GM12872 (cell line): ENCODE data around the gene ATP11A.

Experiments used
- TF ChIP-seq, protein P1 (sequence below): IDR thresholded peaks from 3 replicates; pipeline ENCODE4 v1.5.1; 2011; ENCODE audit warnings: low read depth, mild to moderate bottlenecking, low read length, moderate library complexity; ENCODE audit not compliant: insufficient read depth

Gene ATP11A

DNA sequence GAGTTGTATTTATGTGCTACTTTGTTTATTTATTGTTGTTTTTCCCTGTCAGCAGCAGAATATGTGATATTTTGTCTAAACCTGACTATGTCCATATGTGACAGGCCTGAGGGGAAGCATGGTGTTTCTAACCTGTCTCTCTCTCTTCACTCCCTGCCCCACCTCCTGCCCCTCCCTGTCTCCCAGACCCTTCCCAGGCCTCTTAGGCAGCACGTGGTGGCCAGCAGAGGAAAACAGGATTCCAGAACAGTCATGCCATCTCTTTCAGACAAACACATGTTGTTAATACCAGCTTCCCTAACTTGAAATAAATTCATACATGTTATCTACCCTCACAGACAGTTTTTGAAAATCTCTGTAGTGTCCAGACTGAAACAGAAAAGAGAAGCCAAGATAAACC lies 31.0 kb upstream of the ATP11A start:
- TF ChIP-seq, protein P1, sequence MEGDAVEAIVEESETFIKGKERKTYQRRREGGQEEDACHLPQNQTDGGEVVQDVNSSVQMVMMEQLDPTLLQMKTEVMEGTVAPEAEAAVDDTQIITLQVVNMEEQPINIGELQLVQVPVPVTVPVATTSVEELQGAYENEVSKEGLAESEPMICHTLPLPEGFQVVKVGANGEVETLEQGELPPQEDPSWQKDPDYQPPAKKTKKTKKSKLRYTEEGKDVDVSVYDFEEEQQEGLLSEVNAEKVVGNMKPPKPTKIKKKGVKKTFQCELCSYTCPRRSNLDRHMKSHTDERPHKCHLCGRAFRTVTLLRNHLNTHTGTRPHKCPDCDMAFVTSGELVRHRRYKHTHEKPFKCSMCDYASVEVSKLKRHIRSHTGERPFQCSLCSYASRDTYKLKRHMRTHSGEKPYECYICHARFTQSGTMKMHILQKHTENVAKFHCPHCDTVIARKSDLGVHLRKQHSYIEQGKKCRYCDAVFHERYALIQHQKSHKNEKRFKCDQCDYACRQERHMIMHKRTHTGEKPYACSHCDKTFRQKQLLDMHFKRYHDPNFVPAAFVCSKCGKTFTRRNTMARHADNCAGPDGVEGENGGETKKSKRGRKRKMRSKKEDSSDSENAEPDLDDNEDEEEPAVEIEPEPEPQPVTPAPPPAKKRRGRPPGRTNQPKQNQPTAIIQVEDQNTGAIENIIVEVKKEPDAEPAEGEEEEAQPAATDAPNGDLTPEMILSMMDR, result no peak

DNA sequence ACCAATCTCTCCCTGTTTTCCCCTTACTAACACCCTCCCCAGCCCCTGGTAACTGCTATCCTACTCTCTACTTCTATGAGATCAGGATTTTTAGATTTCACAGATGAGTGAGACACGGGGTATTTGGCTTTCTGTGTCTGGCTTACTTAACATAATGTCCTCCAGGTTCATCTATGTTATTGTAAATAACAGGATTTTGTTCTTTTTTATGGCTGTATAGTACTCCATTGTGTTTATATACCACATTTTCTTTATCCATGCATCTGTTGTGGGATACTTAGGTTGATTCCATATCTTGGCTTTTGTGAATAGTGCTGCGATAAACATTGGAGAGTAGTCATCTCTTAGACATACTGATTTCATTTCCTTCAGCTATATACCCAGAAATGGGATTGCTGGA lies 28.5 kb upstream of the ATP11A start:
- TF ChIP-seq, protein P1, result no peak

DNA sequence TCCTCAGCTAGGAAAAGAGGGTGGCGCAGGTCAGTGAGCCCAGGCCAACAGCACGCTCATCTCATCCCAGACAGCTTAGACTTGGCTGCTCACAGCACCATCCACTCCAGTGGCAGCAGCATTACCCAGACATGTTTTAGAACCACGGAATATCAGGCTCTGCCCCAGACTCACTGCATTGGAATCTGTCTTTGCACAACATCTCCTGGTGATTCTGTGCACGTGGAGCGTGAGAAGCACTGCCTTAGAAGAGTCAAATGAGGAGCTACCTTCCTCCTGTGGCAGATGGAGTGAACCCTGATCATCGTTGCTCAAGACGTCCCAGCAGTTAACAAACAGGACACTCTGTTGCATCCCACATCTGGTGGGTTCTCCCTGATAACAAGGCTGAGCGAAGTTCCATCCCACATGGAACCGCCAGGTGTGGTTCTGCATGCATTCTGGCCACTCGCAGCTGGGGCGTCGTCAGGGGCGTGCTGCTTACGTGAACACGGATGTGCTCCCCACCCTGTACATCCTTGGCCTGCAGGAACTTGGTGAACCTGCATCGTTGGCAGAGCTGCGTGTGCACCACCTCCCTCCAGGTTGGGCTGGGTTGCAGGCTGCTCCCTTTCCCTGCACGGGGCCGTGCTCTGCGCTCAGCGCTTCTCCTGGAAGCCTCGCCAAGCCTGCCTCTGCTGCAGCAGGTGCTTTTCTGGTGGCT lies 25.2 kb upstream of the ATP11A start:
- TF ChIP-seq, protein P1, result no peak

DNA sequence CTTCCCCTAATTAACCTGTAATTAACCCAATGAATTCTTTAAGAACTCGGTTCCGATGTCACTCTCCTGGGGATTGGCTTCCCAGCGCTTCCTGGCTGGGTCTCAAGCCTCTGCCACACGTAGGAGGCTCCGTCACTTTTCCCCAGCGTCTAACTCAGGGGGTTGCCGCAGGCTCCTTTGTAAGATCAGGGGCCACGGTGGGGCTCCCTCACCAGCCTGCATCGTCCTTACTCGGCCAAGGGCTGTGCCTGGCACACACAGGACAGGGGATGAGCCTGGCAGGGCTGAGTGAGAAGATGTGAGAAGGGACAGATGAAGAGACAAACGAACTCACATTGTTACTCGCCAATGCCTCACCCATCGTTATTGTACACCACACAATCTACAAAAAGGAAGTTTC lies 20.9 kb upstream of the ATP11A start:
- TF ChIP-seq, protein P1, result no peak

DNA sequence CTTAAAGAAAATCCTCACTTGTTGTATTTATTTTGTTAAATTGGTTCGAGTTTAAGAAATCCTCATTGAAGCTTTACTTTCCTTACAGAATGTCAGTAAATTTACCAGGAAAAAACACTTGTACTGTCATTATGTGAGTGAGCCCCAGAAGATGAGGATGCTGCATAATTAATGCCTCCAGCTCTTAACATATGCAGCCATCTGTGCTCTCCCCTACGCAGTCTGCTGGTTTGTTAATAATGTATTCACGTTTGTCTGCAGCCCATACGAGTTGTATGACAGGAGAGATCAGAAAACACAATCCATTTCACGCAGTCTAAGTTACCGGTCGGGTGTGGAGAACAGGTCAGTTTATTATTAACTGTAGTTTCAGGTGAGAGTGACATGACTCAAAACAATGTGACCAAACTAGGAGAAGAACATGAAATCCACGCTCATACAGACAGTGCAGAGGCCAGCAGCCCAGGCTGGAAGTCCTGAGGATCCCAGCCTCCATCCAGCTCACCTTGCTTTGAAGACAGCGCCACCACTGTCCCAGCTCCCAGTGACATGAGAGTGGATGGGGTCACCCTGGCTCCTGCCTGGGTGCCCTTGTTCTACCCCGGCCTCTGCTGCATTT lies 19.8 kb upstream of the ATP11A start:
- TF ChIP-seq, protein P1, result no peak

DNA sequence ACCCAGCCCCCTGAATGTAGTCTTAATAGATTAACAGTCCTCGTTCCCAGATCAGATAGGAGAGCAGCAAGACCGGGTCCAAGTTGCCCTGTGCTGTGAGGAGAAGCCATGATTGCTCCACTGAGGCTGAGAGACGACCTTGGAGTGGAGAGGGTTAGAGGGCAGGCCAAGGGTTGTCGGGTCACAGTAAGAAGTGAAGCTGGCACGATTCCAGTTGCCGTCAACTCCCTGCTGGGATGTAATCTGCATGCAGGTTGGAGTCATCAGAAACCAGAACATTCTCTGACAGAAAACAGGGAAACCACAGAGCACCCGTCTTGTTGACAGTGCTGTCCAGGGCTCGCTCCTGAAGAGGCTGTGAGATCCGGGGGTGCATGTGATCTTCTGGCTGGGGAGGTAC lies 19.0 kb upstream of the ATP11A start:
- TF ChIP-seq, protein P1, result no peak

DNA sequence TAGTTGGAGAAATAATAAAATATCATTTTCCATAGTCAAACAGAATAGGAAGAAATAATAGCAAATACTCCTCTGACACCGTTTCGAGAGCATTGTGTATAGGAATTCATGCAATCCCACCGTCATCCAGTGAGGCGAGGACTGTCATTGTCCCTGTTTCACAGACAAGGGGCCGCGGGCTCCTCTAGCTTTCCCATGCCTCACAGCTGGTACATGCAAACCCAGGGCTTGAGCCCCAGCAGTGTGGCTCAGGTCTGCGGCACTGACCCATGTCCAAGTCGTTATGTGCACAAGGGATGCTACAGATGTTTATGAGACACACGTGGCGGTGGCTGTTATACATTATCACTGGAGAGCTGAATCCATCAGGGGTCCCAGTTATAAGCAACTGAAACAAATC lies 18.5 kb upstream of the ATP11A start:
- TF ChIP-seq, protein P1, result no peak
